HFF-Myc (cell line): ENCODE results near the gene TSPAN18.

Experiments
- DNase-seq: peaks from one replicate; pipeline ENCODE4 v3.0.0-alpha.2; 2011; ENCODE audit warnings: low read depth; ENCODE audit errors: extremely low read depth
- H3K4me3 ChIP-seq: replicated peaks from 2 replicates; pipeline ENCODE4 v1.5.1; 2011; ENCODE audit warnings: low read depth, mild to moderate bottlenecking, control low read depth, low read length
- TF ChIP-seq, protein P1 (sequence below): IDR thresholded peaks from 2 replicates; pipeline ENCODE4 v1.5.1; 2012; ENCODE audit warnings: mild to moderate bottlenecking, low read depth, low read length, control low read depth; ENCODE audit errors: missing control alignments

Gene TSPAN18

DNA sequence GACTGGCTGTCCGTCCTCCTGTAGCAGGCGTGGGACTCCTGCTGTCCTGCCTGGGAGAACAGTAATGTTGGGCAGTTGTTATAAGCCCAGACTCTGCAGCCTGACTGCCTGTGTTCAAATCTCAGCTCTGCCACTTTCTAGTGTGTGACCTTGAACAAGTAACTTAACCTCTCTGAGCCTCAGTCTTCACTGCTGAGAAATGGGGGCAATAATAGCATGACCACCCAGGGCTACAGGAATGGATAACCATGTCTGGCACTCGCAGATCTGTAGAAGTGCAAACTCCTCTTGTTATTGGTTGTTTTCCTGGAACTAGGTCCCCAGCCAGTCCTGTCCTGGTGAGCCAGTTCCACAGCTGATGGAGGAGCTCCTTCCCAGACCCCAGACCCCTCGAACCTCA is 154.2 kb downstream of the TSPAN18 start:
- no peak overlapping the region for H3K4me3 ChIP-seq
- TF ChIP-seq, protein P1, sequence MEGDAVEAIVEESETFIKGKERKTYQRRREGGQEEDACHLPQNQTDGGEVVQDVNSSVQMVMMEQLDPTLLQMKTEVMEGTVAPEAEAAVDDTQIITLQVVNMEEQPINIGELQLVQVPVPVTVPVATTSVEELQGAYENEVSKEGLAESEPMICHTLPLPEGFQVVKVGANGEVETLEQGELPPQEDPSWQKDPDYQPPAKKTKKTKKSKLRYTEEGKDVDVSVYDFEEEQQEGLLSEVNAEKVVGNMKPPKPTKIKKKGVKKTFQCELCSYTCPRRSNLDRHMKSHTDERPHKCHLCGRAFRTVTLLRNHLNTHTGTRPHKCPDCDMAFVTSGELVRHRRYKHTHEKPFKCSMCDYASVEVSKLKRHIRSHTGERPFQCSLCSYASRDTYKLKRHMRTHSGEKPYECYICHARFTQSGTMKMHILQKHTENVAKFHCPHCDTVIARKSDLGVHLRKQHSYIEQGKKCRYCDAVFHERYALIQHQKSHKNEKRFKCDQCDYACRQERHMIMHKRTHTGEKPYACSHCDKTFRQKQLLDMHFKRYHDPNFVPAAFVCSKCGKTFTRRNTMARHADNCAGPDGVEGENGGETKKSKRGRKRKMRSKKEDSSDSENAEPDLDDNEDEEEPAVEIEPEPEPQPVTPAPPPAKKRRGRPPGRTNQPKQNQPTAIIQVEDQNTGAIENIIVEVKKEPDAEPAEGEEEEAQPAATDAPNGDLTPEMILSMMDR: no peak
- DNase-seq: no peak

DNA sequence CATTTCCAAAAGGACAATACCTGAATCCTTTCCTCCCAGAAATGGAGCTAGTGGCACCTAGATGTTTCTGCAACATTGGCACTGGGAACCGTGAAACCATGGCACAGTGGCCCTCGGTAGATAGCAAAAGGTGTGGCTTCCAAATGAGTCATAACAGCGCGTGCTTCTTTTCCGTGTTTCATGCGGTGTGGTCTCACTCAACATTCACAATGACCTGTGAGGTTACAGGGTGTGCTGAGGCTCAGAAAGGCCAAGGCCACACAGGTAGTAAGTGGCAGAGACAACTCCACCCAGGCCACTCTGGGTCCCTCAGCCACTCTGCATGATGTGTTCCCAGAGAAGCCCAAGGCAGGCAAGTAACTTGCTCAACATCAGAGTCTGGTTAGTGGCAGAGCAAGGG is 156.5 kb downstream of the TSPAN18 start:
- TF ChIP-seq, protein P1: no peak
- H3K4me3 ChIP-seq: no peak overlapping the region
- DNase-seq: no peak

DNA sequence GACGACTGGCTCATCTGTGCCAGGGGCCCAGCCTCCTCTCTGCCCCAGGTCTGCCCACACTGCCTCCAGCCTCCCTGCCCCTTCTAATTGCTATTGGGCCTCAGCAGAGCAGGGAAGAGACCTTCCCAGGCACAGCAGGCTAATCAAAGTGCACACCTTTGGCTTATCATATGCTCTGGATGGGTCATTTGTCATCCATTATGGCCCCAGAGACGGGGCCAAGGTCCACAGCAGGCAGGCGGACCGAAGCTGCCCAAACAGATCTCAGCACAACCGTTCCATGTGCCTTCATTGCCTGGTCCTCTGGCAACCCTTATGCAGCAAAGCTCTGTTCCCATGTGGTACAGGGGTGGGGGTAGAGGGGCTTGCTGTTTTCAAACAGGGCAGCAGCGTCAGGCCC is 157.3 kb downstream of the TSPAN18 start:
- no peak overlapping the region for H3K4me3 ChIP-seq
- TF ChIP-seq, protein P1: no peak
- DNase-seq: no peak

DNA sequence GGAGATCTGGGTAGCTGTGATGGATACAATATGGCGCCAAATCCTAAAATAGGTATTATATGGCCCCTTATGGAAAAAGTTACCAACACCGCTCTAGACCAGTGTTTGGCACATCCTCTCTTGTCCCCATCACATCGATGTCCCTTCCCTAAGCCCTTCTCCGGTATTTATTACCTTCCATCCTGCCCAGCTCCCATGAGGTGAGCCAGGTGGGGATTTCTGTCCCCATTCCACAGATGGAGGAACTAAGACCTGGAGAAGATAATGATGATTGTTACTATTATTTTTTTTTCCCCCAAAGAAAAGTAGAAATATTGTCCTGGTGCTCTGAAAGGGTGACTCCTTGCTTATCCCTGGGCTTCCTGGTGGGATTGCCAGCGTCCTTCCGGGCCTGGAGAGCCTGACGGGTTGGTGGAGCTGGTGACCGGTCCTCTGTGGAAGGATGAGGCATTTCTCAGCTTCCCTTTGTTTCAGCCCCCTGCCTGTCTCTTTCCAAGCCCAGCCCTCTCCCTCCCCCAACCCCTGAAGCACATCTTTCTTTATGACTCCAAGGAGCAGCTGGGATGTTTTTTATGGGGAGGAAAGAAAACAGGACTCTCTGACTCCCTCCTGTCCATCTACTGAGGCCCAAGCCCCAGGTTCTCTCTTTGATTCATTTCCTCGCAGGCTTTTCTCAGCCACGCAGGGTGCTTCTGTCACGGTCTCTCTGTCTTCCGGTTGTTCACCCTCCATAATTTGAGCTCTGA is 158.5 kb downstream of the TSPAN18 start:
- no peak overlapping the region for H3K4me3 ChIP-seq
- DNase-seq: no peak
- TF ChIP-seq, protein P1: no peak

DNA sequence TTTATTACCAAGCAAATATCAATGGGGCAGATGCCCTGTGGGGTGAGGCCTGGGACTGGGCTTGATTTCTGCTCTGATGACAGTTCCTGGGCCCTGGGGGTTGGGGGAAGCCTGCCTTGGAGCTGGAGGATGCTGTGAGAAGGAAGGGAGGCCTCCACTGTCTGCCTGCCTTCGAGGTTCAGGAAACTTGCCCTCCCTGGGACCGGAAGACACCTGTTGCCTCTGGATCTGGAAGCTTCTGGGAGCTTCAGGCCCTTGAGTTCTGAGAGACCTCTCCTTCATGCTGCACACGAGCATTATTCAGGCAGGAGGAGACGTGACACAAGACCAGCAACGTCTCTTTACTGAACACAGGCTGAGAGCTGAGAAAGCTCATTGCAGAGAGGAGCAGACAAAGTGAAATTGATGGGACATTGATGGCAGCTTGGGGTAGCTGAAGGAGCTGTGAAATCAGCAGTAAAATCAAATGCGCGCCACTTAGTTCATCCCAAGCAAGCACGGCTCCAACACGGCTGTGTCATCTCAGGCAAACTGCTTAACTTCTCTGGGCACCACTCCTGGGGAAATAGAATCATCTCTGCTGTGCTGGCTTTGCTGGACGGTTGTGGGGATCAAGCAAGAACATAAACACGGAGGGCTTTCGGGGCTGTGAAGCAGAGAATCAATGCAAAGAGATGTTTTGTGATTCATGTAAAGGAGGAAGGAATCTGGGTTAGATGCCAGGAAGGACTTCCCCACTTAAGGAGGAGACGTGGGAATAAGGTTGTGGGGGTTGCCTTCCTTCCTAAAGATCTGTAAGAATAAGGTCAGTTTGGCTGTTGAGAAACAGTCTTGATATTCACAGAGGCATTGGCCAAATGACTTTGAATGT is 159.4 kb downstream of the TSPAN18 start:
- DNase-seq: no peak
- TF ChIP-seq, protein P1: no peak

DNA sequence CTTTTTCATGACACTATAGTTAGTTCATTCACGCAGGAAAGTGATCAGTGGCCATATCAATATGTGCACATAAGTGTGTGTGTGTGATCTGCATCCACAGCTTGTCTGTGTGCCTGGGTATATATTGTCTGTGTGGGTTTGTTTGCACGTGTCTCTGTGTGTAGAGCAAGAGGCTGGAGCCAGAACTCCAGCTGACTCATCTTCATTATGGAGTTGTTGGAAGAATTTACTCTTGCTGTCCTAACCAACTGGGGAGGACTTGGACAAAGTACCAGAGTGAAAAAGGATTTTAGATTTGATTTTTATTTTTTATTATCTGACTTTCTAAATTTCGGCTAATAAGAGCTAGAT is 160.0 kb downstream of the TSPAN18 start:
- no peak overlapping the region for H3K4me3 ChIP-seq
- TF ChIP-seq, protein P1: no peak
- DNase-seq: no peak

More for the DNA sequence above, 159.4 kb downstream of the TSPAN18 start:
- H3K4me3 ChIP-seq: no peak overlapping the region
